Loucy (cell line): Measurements from ENCODE around the gene MOGAT2.

Experiments used
- EZH2phosphoT487 ChIP-seq: fragments of 200-600 bp; IDR thresholded peaks from 2 replicates; pipeline ENCODE4 v1.6.1; 2018; ENCODE audit warnings: antibody characterized with exemption, mild to moderate bottlenecking, moderate library complexity, borderline replicate concordance
- TF ChIP-seq, protein P1 (sequence below): fragments of 200-600 bp; sonication (generic); conservative IDR thresholded peaks from 2 replicates; pipeline ENCODE4 v1.5.1; 2014; ENCODE audit warnings: mild to moderate bottlenecking, antibody characterized with exemption, low read length

DNA sequence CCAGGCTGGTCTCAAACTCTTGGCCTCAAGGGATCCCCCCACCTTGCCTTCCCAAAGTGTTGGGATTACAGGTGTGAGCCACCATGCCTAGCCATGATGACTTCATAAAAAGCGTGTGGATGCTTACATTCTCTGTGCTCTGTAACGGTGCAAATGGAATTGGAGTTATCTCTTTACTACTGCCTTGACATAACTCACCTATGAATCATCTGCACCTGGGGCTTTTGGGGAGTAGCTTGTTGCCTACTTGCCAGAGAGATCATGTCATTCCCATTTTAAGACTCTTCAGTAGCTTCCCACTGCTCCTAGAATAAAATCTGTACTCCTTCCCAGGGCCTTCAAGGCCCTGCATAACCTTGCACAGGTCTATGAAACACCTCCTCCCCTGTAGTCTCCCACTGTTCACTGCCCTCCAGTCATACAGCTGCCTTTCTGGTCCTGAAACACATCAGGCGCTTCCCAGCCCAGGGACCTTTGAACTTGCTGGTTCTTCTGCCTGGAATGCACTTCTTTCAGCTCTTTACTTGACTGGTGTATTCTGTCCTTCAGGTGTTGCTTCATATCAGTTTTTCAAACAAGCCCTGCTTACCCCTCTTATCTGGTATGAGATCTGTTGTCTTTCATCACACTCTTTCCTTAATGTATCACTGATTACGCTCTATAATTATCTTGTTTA lies 19.6 kb upstream of the MOGAT2 start:
- TF ChIP-seq, protein P1, sequence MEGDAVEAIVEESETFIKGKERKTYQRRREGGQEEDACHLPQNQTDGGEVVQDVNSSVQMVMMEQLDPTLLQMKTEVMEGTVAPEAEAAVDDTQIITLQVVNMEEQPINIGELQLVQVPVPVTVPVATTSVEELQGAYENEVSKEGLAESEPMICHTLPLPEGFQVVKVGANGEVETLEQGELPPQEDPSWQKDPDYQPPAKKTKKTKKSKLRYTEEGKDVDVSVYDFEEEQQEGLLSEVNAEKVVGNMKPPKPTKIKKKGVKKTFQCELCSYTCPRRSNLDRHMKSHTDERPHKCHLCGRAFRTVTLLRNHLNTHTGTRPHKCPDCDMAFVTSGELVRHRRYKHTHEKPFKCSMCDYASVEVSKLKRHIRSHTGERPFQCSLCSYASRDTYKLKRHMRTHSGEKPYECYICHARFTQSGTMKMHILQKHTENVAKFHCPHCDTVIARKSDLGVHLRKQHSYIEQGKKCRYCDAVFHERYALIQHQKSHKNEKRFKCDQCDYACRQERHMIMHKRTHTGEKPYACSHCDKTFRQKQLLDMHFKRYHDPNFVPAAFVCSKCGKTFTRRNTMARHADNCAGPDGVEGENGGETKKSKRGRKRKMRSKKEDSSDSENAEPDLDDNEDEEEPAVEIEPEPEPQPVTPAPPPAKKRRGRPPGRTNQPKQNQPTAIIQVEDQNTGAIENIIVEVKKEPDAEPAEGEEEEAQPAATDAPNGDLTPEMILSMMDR, result no peak
- no peak for TF ChIP-seq EZH2phosphoT487
